Skin epidermis (tissue), 12 donors: ENCODE measurements around the gene SLF1.
"Not testable (repeated sequence)": the region's sequence is repeated elsewhere in the genome, so short reads cannot be mapped to it uniquely, and the experiment has no call there.

Source experiments
- H3K27ac ChIP-seq, 21 experiments: fragments of 200-600 bp; sonication (generic) in 11 of 21; one replicate each; pipeline ENCODE4 v1.5.0; 2020; ENCODE audit warnings: mild to moderate bottlenecking in 3 of 21, inconsistent platforms in 2 of 21, moderate library complexity in 2 of 21
- H3K4me3 ChIP-seq, 7 experiments: fragments of 200-600 bp; sonication (generic) in 2 of 7; one replicate each; pipeline ENCODE4 v1.5.0; 2020; ENCODE audit warnings: inconsistent platforms in 2 of 7, mild to moderate bottlenecking in 2 of 7, moderate library complexity in 1 of 7

Gene SLF1

DNA sequence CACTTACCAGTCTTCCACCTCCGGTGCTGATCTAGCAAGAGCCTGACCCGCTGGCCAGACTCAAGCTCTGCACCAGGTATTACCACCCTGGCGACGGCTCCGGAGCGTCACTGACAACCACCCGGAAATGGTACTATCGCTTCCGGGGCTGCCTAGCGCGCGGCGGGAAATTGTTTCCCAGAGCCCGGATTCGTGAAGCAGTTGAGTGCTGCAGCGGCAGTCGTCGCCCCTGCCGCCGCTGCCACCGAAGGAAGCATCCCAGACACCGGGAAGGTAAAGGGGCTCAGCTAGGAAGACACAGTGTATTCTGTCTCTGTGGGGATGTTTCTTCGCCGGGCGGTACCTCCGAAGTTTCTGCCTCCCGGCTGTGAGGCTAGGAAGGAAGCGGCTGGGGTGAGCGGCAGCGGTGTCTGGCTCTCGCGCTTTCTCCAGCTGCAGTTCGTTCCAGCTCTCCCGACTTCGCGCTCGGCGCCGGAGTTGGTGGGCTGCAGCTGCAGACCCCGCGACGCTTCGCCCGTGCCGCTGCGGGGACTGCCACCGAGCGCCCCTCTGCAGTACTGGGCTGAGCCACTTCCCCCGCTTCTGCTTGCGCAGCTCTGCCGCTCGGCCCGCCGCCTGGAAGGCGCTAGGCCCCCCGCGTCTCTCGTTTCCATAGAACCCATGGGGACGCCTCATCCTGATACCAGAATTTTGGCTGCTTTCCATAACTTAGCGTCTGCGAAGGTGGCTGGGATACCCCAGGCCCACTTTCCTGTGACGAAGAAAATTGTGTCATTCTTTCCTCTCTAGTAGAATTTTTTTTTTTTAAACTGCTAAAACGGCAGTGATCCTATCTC lies at the start of gene SLF1, which contains the start of gene KIAA0825:
Gene SLF1, plus strand, starts transcription at position 177 of the 836 bp plus-strand sequence. CDS start 10,142 bp downstream, outside the sequence.
Gene KIAA0825, minus strand, starts transcription at position 112 of the 836 bp plus-strand sequence. CDS start 81,478 bp downstream, outside the sequence.
- Histone ChIP-seq H3K4me3 (peak within 1 kb of the TSS; percentile 67 to 93 (median 83)), H3K27ac (peak within 1 kb of the TSS in 20 of 21 experiments; percentile 6 to 86 (median 70))

GRCh38 chr5:94571415-94571814 lies 47.1 kb upstream of the SLF1 start:
- no peak overlapping the region for H3K4me3 ChIP-seq
- H3K27ac ChIP-seq: no peak overlapping the region

GRCh38 chr5:94573349-94573748 lies 45.1 kb upstream of the SLF1 start:
- not testable (repeated sequence) for H3K4me3 ChIP-seq
- H3K27ac ChIP-seq: peak overlapping the region in 2 of 21 experiments; percentile 20 to 77

- peak overlapping the region in 3 of 21 experiments; percentile 3 to 77 (median 51) for H3K27ac ChIP-seq
- H3K4me3 ChIP-seq: no peak overlapping the region
These were observed 43.3 kb upstream of the SLF1 start for GRCh38 chr5:94575196-94575595.

GRCh38 chr5:94577466-94578245 lies 40.8 kb upstream of the SLF1 start:
- Histone ChIP-seq H3K4me3 (no peak overlapping the region), H3K27ac (peak overlapping the region in 6 of 21 experiments; percentile 11 to 73 (median 41))

- H3K27ac ChIP-seq: no peak overlapping the region
- no peak overlapping the region for H3K4me3 ChIP-seq
These were observed 23.1 kb upstream of the SLF1 start for GRCh38 chr5:94595281-94595840.

- H3K4me3 ChIP-seq: no peak overlapping the region
- H3K27ac ChIP-seq: no peak overlapping the region
These were observed 4.9 kb upstream of the SLF1 start for GRCh38 chr5:94613583-94613982.

DNA sequence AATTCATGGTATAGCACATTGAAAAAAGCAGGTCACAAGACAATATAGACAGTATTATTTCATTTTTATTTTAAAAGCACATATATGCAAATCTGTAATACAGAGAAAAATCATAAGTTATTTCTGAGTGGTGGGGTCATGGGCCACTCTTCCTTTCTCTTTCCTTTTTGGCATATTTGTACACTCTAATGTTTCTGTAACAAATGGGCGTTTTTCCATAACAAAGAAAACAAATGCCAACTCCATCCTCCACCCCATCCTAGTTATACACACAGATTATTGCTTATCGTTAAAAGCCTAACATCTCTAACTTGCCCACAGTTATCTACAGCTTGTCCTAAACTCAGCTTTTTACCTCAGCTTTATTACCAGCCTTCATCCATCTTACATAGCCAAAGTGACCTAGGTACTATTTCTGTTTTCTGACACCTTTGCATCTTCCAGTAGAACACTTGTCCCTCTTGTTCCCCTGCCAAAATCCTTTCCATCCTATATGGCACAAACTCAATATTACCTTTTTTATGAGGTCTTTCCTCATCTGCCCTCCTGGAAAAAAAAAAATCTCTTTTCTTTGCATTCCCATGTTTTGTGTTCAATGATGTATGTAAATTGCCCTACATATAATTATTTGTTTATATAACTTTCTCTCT lies 4.2 kb upstream of the SLF1 start:
- no peak overlapping the region for H3K27ac ChIP-seq
- H3K4me3 ChIP-seq: no peak overlapping the region

DNA sequence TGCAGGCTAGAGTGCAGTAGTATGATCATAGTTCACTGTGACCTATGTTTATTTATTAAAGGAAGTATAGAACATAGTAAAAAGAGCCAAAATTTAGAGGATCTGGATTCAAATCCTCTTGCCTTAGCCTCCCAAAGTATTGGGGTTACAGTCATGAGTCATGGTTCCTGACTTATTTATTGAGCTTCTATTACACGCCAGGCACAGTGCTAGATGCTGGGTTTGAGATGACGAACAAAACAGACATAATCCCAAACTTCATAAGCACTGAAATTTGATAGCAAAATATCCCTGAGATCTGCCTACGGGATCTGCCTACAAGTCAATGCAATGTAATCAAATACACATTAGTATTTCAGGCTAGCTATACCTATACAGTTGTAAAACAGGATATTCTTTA lies 2.6 kb upstream of the SLF1 start:
- no peak overlapping the region for H3K4me3 ChIP-seq
- no peak overlapping the region for H3K27ac ChIP-seq

GRCh38 chr5:94618029-94618492 lies 408 bp upstream of the SLF1 start:
- Histone ChIP-seq H3K4me3 (peak overlapping the region; percentile 67 to 93 (median 83)), H3K27ac (peak overlapping the region in 20 of 21 experiments; percentile 6 to 86 (median 70))

DNA sequence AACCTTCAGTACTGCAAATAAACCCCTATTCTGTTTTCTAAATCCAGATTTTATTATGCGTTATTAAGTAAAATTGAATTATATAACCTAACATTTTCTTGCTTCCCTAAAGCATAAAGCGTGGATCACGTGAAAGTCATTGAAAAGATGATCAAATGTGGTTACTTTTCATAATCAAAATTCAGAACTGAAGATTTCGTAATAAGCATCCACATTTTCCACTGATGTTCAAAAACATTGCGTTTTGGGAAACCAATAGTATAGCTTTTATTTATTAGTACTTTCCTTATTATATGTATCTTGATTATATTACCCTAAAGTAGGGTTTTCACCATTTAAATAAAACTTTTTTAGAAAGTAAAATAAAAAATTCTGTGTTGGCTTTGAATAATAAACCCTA lies 1.8 kb downstream of the SLF1 start:
- Histone ChIP-seq H3K4me3 (no peak overlapping the region), H3K27ac (no peak overlapping the region)

DNA sequence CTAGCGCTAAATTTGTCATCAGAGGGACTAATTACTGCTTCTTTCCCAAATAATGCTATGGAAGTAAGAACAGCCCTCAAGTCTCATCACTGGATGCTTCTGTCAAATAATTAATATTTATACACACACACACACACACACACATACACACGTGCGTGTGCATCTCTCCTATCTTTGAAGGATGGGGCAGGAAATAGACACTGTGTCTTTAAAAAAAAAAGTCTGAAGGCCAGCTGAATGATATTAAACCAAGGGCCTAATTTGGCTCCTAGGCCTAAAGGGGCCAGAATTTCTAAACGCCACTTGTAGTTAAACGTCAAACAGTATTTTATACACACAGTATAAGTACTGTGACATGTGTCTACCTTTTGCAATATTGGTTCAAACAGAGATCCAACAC lies 3.3 kb downstream of the SLF1 start:
- no peak overlapping the region for H3K27ac ChIP-seq
- H3K4me3 ChIP-seq: no peak overlapping the region

DNA sequence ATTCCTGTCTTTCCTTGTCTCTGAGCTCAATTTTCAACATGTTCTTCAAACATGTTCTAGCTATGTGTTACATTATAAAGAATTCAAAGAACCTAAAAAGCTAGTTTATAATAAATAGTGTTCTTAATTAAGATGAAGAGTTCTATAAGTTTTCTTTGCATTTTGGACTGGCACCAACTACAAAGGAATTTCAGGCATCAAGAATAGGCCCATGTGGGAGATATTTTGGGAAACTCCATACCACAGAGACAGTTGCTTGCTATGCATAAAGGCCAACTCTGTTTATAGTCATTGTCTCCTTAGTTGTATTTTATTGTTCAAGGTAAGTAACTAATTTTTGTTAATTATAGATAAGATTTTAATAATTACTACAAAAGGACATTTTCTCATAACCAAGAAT lies 4.5 kb downstream of the SLF1 start:
- H3K27ac ChIP-seq: no peak overlapping the region
- H3K4me3 ChIP-seq: no peak overlapping the region

DNA sequence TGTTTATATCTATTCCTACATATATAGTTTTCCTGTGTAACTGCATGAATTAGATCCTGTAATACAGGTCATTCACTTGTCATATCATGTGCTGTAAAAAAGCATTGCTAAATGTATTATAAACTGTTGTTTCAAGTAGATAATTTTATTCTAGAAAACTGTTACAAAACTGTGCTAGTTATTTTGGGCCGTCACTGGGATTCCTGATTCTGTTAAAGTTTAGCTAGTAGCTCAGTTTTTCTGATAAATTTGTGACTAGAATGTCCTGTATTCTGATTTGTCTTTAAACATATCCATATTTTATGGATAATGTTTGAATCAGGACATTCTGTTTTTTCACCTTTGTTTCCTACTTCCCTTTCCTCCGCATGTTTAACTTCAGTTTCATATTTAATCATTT lies 5.4 kb downstream of the SLF1 start:
- Histone ChIP-seq H3K4me3 (no peak overlapping the region), H3K27ac (no peak overlapping the region)

- Histone ChIP-seq H3K27ac (no peak overlapping the region), H3K4me3 (no peak overlapping the region)
These were observed 8.7 kb downstream of the SLF1 start for GRCh38 chr5:94627191-94627590.

- H3K27ac ChIP-seq: no peak overlapping the region
These were observed 13.6 kb downstream of the SLF1 start for GRCh38 chr5:94632024-94632423.

DNA sequence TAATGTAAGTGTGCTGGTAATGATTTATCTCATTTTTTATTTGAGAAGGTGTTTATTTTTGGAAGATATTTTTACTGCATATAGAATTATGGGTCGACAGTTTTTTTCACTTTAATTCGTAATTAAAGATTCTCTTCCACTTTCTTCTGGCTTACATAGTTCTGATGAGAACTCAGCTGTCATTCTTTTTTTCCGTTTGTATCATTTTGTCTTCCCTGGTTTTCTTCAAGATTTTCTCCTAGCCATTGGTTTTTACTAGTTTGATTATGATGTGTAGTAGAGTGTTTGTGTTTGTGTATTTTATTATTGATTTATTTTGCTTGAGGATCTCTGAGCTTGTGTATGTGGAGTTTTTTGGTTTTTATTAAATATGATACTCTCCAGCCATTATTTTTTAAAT lies 21.7 kb downstream of the SLF1 start:
- Histone ChIP-seq H3K4me3 (no peak overlapping the region), H3K27ac (no peak overlapping the region)

More at GRCh38 chr5:94632024-94632423, 13.6 kb downstream of the SLF1 start:
- no peak overlapping the region for H3K4me3 ChIP-seq

- no peak overlapping the region for H3K27ac ChIP-seq
- no peak overlapping the region for H3K4me3 ChIP-seq
These were observed 26.6 kb downstream of the SLF1 start for GRCh38 chr5:94645053-94645452.

DNA sequence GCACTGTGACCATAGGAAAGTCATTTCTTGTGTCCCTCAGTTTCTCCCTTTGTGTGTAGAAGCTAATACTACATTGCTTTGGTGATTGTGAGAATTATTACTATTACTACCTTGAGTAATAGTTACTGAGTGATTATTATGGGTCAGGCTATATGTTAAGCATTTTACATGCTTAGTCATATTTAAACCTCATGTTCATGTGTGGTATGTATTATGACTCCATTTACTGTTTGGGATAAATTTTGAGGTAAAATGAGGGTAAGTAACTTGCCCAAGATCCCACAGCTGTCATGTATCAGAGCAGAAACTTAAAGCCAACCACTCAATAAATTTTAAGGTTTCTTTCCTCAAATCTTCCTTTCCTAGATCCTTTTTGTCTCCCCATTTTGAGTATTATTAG lies 28.3 kb downstream of the SLF1 start:
- H3K4me3 ChIP-seq: no peak overlapping the region
- H3K27ac ChIP-seq: no peak overlapping the region

- Histone ChIP-seq H3K4me3 (no peak overlapping the region), H3K27ac (no peak overlapping the region)
These were observed 31.4 kb downstream of the SLF1 start for GRCh38 chr5:94649874-94650273.
